Measurements from ENCODE around the gene RAVER2. TPM values are rescaled to one million over a fixed set of nuclear protein-coding genes. Genes with fewer than 3 reads are reported as not detected.

RAVER2 gene
- total and polyA plus RNA-seq, 12 donors = 4.1 to 30.6 (median 20.6) TPM

DNA sequence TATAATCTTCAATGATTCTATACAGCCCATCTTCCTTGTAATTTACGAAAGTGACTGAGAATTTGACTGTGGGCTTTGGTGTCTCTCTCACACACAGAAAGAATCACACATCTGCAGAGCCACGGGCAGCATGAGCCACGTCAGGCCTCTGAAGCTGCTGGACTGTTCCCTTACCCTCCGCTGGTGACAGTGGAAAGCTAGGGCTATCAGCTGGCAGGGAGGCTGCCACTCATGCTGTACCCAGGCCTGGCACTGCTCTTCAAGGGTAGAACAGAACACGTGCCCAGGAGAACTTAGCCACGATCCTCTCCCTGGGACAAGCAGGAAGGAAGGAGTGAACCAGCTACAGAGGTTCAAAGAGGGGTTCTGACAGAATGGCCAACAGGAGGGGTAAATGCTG is 130.7 kb downstream of the RAVER2 start:
- Histone ChIP-seq H3K9me3 (no peaks in the 10 kb centered on the region), H3K4me3 (no peak overlapping the region), H3K4me1 (peaks cover 0 to 51% (median 25%) of the 10 kb centered on the region in 9 donors), H3K27me3 (no peaks in the 10 kb centered on the region), H3K27ac (peak overlapping the region in 8 of 10 donors; percentile 0 to 81 (median 26)), H3K36me3 (peaks cover 0 to 96% (median 25%) of the 10 kb centered on the region in 9 donors)
- WGBS, 2 donors = 70 to 71% methylated on average over 6 of the region's 6 CpGs
- no peak for TF ChIP-seq CTCF (IDR thresholded peaks at IDR 0.05)
- intact Hi-C loops (cut with DNase I) = loop anchor here in 3 of 10 donors (5.0 to 10.0 kb wide), 4 partner anchors 89 to 319 kb away; partner anchors contain the start of gene JAK1 (in 2 of the 3)
- DNase-seq (peak; percentile 49 to 50), ATAC-seq (peak; percentile 82 to 97 (median 93))

GRCh38 chr1:64877151-64877550 is 132.3 kb downstream of the RAVER2 start:
- Histone ChIP-seq H3K27me3 (no peaks in the 10 kb centered on the region), H3K27ac (peak overlapping the region in 1 of 10 donors; percentile 22), H3K9me3 (no peaks in the 10 kb centered on the region), H3K36me3 (peaks cover 0 to 92% (median 21%) of the 10 kb centered on the region in 9 donors), H3K4me3 (no peak overlapping the region), H3K4me1 (peaks cover 0 to 57% (median 25%) of the 10 kb centered on the region in 9 donors)
- TF ChIP-seq CTCF (IDR thresholded peaks at IDR 0.05) = no peak
- DNase-seq = no peak
- ATAC-seq = no peak
- intact Hi-C loops (cut with DNase I) = loop anchor here in 3 of 10 donors (5.0 to 10.0 kb wide), 4 partner anchors 88 to 318 kb away; partner anchors contain the start of gene JAK1 (in 2 of the 3)
- WGBS, 2 donors = 94 to 95% methylated on average over 2 of the region's 2 CpGs

- no peak overlapping the region for H3K4me3 ChIP-seq
- H3K4me1 ChIP-seq = peaks cover 0 to 57% (median 25%) of the 10 kb centered on the region in 9 donors
- H3K9me3 ChIP-seq = no peaks in the 10 kb centered on the region
- H3K27me3 ChIP-seq = no peaks in the 10 kb centered on the region
- H3K27ac ChIP-seq = peak overlapping the region in 1 of 10 donors; percentile 22
- ATAC-seq = no peak
- no peak for TF ChIP-seq CTCF (IDR thresholded peaks at IDR 0.05)
- intact Hi-C loops (cut with DNase I) = loop anchor here in 3 of 10 donors (5.0 to 10.0 kb wide), 4 partner anchors 87 to 317 kb away; partner anchors contain the start of gene JAK1 (in 2 of the 3)
- WGBS, 2 donors = 95 to 97% methylated on average over 1 of the region's 1 CpG
- DNase-seq = no peak
- H3K36me3 ChIP-seq = peaks cover 0 to 92% (median 21%) of the 10 kb centered on the region in 9 donors
These were observed 132.7 kb downstream of the RAVER2 start for GRCh38 chr1:64877598-64877997.

- H3K27ac ChIP-seq = peak overlapping the region in 1 of 10 donors; percentile 22
- no peaks in the 10 kb centered on the region for H3K27me3 ChIP-seq
- no peak overlapping the region for H3K4me3 ChIP-seq
- peaks cover 0 to 57% (median 25%) of the 10 kb centered on the region in 9 donors for H3K4me1 ChIP-seq
- H3K9me3 ChIP-seq = no peaks in the 10 kb centered on the region
- no peak for TF ChIP-seq CTCF (IDR thresholded peaks at IDR 0.05)
- intact Hi-C loops (cut with DNase I) = loop anchor here in 3 of 10 donors (5.0 to 10.0 kb wide), 4 partner anchors 87 to 317 kb away; partner anchors contain the start of gene JAK1 (in 2 of the 3)
- ATAC-seq = no peak
- DNase-seq = no peak
- peaks cover 0 to 92% (median 25%) of the 10 kb centered on the region in 9 donors for H3K36me3 ChIP-seq
These were observed 133.2 kb downstream of the RAVER2 start for GRCh38 chr1:64878090-64878489.

Data from heart right ventricle (tissue), 16 donors.